Frontal cortex (tissue), 4 donors: ENCODE data around the gene CTXN1. TPM values are rescaled to one million over a fixed set of nuclear protein-coding genes. Genes with fewer than 3 reads are reported as not detected.
"Not testable (repeated sequence)": the region's sequence is repeated elsewhere in the genome, so short reads cannot be mapped to it uniquely, and the experiment has no call there.

Source experiments
- DNase-seq, 2 donors: peaks; one replicate each; pipeline ENCODE4 v3.0.0; 2012; ENCODE audit warnings: low spot score in 2 of 2
- FAIRE-seq: peaks from 2 replicates; lab custom pipeline; 2012; peaks lifted over from hg19 to GRCh38; lab: Jason Lieb, UNC
- total RNA-seq: library from RNA; depleted of rRNA; stranded (reverse); fragments of >200 nt; gene quantifications from one replicate; pipeline ENCODE4 v1.2.3, GENCODE V29; 2014
- donor health status: control.
- donor health status: control.
- donor health status: control.

CTXN1 gene
- total RNA-seq, 1 donor from 2014 or later = 9.4 TPM

DNA sequence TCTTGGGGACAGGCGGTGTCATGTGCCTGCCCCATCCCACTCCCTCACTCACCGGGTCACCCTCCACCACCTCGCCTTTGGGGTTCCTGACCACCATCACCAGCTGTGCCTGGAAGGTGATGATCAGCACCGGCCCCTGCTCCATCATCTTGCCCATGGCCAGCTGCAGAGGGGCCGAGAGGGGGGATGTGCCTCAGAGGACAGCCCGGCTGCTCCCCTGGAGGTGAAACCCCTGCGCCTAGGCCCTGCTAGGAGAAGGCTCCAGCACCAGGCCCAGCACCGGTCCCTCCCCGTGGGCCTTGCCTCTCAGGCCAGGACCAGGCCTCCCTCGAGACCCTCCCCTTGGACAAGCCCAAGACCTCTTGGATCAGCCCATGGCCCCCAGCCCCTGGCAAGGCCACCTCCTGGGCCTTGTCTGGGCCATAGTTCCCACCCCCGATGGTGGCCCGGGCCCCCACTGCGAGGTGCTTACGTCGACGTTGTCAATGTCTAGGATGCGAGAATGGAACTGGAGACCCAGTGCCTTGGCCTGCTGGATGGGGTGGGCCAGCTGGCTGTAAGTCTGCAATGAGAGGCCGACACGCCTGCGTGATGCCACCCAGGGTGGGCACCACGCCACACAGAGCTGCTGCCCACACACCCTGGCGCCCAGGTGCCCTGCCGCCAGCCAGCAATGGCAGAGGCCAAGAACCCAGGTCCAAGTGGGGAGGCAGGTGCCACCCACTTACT, 1.8 kb upstream of the CTXN1 start:
- FAIRE-seq (no peak), DNase-seq (no peak)

DNA sequence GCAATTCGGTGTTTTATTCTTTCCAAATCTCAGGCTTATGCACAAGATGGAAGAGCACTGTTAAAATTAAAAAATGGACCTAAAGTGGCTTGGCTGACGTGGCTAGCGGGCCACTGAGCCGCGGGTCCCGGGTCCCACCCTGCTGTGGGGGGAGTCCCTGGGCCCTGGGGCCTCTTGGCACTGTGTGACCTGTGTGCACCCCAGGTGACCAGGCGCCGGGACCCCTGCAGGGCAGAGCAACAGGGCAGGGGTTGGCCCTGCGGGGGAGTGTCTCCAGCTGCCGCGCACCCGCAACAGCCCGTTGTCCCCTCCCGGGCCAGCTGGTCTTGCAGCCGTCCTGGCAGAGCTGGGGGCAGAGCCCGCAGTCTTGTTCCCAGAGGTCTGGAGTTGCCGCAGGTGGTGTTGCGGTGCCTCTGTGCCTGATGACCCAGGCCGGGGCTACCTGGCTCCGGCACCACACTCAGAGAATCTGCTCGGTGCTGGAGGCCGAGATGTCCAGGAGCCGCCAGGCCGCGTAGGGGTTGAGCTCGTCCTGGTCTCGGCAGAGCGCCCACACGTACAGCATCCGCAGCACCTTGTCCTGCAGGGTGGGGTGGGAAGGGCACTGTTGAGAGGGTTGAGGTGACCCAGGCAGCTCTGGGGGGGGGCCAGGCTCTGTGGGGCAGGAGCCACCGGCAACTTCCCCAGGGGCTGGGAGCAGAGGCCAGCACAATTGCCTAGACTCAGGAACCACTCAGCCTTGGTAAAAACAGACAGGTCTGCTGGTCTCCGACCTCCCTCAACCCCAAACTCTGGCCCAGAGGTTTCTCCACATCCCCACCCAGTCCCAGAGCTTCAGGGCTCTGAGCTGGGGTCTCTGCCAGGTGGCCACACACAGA, 1.0 kb upstream of the CTXN1 start:
- DNase-seq = no peak
- FAIRE-seq = no peak

GRCh38 chr19:7925171-7925851, 624 bp downstream of the CTXN1 start:
- DNase-seq (peak; percentile 69 to 73), FAIRE-seq (no peak)

DNA sequence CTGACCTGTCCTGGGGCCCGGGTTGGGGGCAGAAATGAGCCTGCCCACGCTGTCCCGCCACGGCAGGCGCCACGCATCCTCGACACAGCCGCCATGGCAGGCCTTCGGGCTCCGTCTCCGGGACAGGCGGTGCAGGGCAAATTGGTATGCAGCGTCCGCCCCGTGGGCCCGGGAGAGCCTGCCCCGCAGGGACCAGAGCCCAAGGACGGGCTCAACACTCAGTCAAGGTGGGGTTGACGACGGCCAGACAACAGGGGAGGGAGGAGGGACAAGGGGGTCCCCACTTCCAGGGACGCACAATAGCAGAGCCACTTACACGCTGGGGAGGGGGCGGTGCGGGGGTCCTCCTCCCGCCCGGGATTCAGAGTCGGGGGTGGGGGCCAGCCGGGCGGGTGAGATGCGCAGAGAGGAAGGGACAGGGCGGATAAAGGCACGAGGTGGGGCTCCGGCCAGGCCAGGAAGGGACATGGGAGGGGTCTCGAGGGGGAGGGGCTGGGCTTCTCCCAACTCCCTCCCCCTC, 1.2 kb downstream of the CTXN1 start:
- FAIRE-seq (no peak), DNase-seq (no peak)

DNA sequence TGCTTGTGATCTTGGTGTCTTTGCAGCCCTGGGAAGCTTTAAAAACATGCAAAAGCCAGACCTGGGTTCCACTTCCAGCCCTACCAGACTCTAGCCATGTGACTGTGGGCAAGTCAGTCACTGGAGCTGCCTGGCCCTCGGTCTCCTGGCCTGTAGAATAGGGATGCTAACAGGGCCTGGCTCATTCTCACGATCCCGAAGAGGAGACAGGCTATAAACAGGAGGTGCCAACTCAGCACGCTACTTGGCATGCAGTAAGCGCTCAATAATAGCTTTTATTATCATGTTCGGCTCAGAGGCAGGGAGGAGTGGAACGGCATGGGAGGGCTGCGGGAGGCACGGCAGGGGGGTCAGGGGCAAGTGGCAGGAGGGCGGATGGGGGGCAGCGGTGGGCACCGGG, 1.7 kb downstream of the CTXN1 start:
- DNase-seq (no peak), FAIRE-seq (no peak)

GRCh38 chr19:7923295-7924191, 2.4 kb downstream of the CTXN1 start:
- FAIRE-seq (no peak), DNase-seq (no peak)

DNA sequence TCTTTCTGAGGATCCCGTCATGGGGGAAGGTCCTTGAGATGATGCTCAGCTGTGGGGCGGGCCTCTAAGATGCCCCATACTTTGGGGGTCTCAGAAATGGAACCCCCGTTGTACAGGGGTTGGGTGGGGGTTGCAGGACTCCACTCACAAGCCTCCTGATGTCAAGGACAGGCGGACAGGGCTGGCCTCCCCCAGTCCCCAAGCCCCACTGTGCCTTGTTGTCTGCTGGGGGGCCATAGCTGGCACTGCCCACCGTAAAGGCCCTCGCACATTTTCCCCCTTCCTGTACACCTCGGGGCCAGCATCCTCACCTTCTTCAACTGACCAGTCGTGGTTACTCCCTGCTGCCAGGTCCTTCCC, 3.1 kb downstream of the CTXN1 start:
- FAIRE-seq (no peak), DNase-seq (no peak)

DNA sequence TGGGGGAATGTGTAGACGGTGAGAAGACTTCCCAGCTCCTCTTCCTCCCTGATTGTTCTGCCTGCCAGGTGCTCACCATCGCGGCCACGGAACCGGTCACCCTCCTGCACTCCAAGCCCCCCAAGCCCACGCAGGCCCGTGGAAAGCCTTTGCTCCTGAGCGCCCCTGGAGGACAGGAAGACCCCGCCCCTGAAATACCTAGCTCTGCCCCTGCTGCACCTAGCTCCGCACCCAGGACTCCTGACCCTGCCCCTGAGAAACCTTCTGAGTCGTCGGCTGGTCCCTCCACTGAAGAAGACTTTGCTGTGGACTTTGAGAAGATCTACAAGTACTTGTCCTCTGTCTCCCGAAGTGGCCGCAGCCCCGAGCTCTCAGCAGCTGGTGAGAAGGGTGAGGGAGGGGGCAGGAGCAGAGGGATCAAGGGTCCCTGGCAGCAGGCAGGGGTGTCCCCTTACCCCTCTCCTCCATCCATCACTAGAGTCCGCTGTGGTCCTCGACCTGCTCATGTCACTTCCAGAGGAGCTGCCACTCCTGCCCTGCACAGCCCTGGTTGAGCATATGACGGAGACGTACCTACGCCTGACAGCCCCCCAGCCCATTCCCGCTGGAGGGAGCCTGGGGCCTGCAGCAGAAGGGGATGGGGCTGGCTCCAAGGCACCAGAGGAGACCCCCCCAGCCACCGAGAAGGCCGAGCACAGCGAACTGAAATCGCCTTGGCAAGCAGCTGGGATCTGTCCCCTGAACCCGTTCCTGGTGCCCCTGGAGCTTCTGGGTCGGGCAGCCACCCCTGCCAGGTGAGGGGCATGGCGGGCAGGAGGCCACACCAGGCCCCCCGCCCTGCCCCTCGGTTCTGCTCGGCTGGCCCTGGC, 3.7 kb downstream of the CTXN1 start:
- FAIRE-seq (no peak), DNase-seq (no peak)

DNA sequence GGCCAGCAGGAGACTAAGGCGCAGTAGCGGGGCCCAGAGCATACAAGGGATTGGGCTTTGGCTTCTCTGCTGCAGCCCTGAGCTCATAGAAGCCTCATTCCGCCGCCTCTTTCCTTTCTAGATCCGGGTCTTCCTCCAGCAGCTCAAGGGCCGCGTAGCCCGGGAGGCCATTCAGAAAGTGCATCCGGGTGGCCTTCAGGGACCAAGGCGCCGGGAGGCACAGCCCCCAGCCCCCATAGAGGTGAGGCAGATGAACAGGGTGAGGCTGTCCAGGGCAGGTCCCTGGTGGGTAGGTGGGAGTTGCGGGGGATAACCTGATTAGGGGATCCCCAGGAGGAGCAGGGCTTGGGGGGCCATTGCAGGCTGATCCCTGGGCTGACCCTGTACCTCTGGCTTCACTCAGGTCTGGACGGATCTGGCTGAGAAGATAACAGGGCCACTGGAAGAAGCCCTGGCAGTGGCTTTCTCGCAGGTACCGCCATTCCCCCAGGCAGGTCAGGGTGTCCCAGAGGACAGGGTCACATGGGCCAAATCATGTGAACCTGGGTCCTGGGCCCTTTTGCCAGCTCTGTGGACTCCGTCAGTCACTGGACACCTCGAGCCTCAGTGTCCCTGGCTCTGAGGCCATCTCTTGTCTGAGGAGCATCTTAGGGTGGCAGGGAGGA, 4.5 kb downstream of the CTXN1 start:
- DNase-seq (no peak), FAIRE-seq (no peak)

DNA sequence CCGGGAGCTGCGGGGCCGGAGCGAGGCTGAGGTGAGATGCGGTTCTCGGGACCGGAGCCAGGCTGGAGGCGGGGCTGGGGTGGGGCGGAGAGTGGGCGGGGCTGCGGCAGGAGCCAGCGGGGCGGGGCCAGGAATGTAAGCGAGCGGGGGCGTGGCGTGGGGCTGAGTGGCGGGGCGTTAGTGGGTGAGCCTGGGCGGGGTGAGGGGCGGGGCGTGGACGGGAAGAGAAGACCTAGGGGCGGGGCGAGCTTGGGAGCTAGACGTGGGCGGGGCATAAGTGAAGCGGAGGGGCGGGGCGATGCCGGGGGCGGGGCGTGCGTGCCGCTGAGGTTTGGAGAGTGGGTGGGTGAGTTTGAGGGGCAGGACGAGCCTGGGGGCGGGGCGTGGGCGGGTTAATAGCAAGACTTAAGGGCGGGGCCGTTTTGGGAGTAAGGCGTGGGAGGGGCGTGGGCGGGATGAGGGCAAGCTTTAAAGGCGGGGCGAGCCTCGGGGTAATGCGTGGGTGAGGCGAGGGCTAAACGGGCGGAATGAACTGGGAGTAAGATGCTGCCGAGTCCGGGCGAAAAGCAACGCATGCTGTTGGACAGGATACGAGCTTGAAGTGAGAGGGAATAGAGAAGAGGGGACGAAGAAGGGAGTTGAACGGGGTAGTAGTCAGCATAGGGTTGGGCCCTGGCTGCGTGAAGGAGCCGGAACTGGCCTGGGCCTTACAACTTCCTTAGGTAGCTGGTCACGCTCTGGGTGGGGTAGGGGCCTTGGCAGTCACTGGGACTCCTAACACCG, 5.2 kb downstream of the CTXN1 start:
- DNase-seq (peak; percentile 99), FAIRE-seq (no peak)

GRCh38 chr19:7919610-7920518, 6.1 kb downstream of the CTXN1 start, which contains the start of gene SNAPC2:
Gene SNAPC2, plus strand, starts transcription at chr19:7920338. Its CDS starts 29 bp downstream, at chr19:7920367.
- peak; percentile 87 to 93 for DNase-seq
- no peak for FAIRE-seq

DNA sequence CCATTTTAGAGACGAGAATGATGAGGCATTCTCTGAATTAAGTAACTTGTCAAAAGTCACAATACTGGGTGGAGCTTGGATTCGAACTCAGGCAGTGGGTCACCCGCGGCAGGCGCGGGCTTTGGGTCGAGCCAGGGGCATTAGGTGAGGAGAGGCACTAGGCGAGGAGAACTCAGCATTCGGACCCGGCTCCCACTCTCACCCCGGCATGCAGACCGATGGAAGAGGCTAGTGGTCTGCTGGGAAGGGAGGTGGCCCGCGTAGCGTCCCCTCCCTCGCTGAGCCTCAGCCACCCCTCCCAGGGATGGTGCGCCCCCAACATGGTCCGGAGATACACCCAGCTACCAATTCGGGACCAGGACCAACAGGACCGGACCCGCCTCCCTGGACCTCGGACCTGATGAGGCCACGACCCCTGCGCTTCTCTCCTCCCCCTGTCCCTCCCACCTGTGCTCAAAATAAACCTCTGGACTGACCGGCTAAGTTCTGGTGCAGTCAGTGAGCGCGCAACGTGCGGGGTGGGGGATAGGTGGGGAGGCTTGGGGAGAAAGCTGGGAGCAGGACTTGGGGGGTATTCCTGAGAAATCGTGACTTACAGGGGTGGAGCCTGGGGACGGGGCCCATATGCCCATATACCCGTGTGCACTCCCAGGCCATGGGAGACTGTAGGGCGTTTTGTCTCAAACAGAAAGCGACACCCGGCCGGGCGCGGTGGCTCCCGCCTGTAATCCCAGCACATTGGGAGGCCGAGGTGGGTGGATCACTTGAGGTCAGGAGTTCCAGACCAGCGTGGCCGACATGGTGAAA, 7.1 kb downstream of the CTXN1 start:
- DNase-seq = no peak

GRCh38 chr19:7918062-7918614, 7.8 kb downstream of the CTXN1 start:
- DNase-seq, FAIRE-seq: not testable (repeated sequence)

More for the DNA sequence above, 7.1 kb downstream of the CTXN1 start:
- no peak for FAIRE-seq

DNA sequence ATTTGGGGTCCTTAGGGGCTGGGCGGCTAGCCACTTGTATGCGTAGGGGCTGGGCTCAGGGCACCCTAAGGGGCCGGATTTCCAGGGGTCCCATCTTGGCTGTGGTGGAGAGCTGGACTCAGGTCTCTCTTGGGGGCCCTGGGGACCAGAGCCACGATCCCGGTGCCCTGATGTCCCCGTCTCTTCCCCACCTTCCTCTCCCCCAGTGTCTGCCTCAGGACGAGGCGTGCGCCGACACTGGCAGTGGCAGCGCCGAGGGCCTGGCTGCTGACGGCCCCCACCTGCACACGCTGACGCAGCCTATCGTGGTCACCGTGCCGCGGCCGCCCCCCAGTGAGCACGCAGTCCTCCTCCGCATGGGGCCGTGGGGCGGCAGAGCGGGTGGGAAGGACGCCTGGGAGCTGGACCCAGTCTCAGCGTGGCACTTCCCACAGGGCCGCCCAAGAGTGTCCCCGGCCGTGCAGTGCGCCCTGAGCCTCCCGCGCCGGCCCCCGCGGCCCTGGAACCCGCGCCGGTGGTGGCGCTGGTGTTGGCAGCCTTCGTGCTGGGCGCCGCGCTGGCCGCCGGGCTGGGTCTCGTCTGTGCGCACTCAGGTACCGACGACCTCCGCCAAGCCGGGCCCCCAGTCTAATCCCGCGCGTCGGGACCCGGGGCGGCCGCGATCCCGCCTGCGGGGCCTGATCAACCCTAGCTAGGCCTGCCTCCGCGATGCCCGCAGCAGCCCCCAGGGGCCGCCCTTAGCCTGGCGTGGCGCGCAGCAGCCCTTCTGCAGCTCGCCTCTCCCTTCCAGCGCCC, 8.5 kb downstream of the CTXN1 start:
- FAIRE-seq = no peak
- DNase-seq = peak in 1 of 2 donors; percentile 68
